Stimulated activated naive CD8-positive, alpha-beta T cell treated with anti-CD3 and anti-CD28 coated beads, Interleukin-15, Interleukin-2, amounts not matched to agents 100 ng/mL and 50 ng/mL, for 24 hours (primary cell): Measurements from ENCODE around the gene PSMD9.
A peak's percentile ranks its signal among the peaks of the same experiment; 100 is the strongest.

ENCODE experiments used
- H3K27ac Mint-ChIP-seq: one replicate; pipeline ENCODE4 v1.8.0; 2021; ENCODE audit warnings: mild to moderate bottlenecking, mixed read lengths
- H3K27me3 Mint-ChIP-seq: one replicate; pipeline ENCODE4 v1.8.0; 2021; ENCODE audit warnings: mixed read lengths
- H3K36me3 Mint-ChIP-seq: one replicate; pipeline ENCODE4 v1.8.0; 2021; ENCODE audit warnings: low read depth, mixed read lengths
- H3K4me1 Mint-ChIP-seq: one replicate; pipeline ENCODE4 v1.8.0; 2021; ENCODE audit warnings: low read depth, mixed read lengths
- H3K4me3 Mint-ChIP-seq: one replicate; pipeline ENCODE4 v1.8.0; 2021; ENCODE audit warnings: mild to moderate bottlenecking, mixed read lengths
- H3K9me3 Mint-ChIP-seq: one replicate; pipeline ENCODE4 v1.8.0; 2021; ENCODE audit warnings: mixed read lengths

PSMD9 gene

GRCh38 chr12:121893961-121894460 lies 5.4 kb downstream of the PSMD9 start:
- Mint-ChIP-seq H3K36me3 (peaks cover 29% of the 10 kb centered on the region), H3K4me3 (no peak overlapping the region), H3K4me1 (peaks cover 45% of the 10 kb centered on the region), H3K27me3 (no peaks in the 10 kb centered on the region), H3K27ac (peak overlapping the region; percentile 77), H3K9me3 (no peaks in the 10 kb centered on the region)

DNA sequence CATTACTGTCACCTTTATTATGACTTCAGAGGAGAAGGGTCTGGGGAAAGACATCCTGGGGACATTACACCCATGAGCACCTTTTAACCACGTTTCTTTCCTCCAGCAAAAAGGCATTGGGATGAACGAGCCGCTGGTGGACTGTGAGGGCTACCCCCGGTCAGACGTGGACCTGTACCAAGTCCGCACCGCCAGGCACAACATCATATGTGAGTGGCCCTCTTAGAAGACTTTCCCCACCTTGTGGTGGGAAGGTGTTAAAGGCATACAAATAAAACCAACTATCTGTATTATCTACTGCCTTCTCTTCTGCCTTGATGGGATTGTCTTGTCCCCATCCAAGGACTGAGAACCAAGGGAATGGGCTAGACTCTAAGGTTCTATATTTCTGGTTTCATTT lies 6.0 kb downstream of the PSMD9 start:
- peaks cover 31% of the 10 kb centered on the region for H3K36me3 Mint-ChIP-seq
- H3K27me3 Mint-ChIP-seq, result no peaks in the 10 kb centered on the region
- H3K4me1 Mint-ChIP-seq, result peaks cover 38% of the 10 kb centered on the region
- H3K4me3 Mint-ChIP-seq, result no peak overlapping the region
- H3K9me3 Mint-ChIP-seq, result no peaks in the 10 kb centered on the region
- H3K27ac Mint-ChIP-seq, result no peak overlapping the region

DNA sequence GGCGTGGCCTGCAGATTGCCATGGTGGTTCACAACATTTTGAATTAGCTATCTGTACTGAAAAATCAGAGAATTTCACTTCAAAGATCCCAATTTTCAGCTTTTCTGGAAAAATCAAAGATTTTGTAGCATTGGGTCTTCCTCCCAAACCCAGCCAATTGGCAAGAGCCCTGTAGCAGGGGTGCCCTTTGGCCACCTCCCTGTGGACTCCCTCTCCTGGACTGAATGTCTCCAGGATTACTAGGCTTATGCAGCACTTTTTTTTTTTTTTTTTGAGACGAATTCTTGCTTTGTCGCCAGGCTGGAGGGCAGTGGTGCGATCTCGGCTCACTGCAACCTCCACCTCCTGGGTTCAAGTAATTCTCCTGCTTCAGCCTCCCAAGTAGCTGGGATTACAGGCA lies 9.7 kb downstream of the PSMD9 start:
- H3K4me1 Mint-ChIP-seq, result peaks cover 14% of the 10 kb centered on the region
- H3K27me3 Mint-ChIP-seq, result no peaks in the 10 kb centered on the region
- no peak overlapping the region for H3K4me3 Mint-ChIP-seq
- no peaks in the 10 kb centered on the region for H3K9me3 Mint-ChIP-seq
- no peak overlapping the region for H3K27ac Mint-ChIP-seq
- peaks cover 49% of the 10 kb centered on the region for H3K36me3 Mint-ChIP-seq

- H3K27ac Mint-ChIP-seq, result no peak overlapping the region
- peaks cover 1% of the 10 kb centered on the region for H3K4me1 Mint-ChIP-seq
- H3K36me3 Mint-ChIP-seq, result peaks cover 40% of the 10 kb centered on the region
- no peak overlapping the region for H3K4me3 Mint-ChIP-seq
- H3K27me3 Mint-ChIP-seq, result no peaks in the 10 kb centered on the region
- H3K9me3 Mint-ChIP-seq, result no peaks in the 10 kb centered on the region
Observed at GRCh38 chr12:121899590-121899989, 11.0 kb downstream of the PSMD9 start.

- Mint-ChIP-seq H3K9me3 (no peaks in the 10 kb centered on the region), H3K36me3 (peaks cover 46% of the 10 kb centered on the region), H3K27ac (no peak overlapping the region), H3K27me3 (no peaks in the 10 kb centered on the region), H3K4me1 (no peaks in the 10 kb centered on the region), H3K4me3 (no peak overlapping the region)
Observed at GRCh38 chr12:121903202-121903601, 14.6 kb downstream of the PSMD9 start.

DNA sequence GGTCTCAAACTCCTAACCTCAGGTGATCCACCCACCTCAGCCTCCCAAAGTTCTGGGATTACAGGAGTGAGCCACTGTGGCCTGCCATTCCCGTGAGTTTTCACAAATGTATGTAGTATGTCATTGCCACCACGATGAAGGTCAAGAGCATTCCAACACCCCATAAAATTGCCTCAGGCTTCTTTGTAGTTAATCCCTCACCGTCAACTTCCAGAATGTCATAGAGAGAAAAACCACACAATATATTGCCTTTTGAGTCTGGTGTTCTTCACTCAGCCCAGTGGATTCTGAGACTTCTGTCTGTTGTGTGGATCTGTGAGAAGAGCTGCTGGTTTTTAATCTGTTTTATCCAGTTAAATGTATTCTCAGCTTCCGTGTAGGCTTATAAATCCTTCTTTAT lies 17.2 kb downstream of the PSMD9 start:
- H3K27me3 Mint-ChIP-seq, result no peaks in the 10 kb centered on the region
- no peak overlapping the region for H3K27ac Mint-ChIP-seq
- H3K4me1 Mint-ChIP-seq, result peaks cover 7% of the 10 kb centered on the region
- no peak overlapping the region for H3K4me3 Mint-ChIP-seq
- H3K9me3 Mint-ChIP-seq, result no peaks in the 10 kb centered on the region
- H3K36me3 Mint-ChIP-seq, result peaks cover 51% of the 10 kb centered on the region

GRCh38 chr12:121908702-121909101 lies 20.1 kb downstream of the PSMD9 start:
- peaks cover 45% of the 10 kb centered on the region for H3K36me3 Mint-ChIP-seq
- peak overlapping the region; percentile 47 for H3K27ac Mint-ChIP-seq

DNA sequence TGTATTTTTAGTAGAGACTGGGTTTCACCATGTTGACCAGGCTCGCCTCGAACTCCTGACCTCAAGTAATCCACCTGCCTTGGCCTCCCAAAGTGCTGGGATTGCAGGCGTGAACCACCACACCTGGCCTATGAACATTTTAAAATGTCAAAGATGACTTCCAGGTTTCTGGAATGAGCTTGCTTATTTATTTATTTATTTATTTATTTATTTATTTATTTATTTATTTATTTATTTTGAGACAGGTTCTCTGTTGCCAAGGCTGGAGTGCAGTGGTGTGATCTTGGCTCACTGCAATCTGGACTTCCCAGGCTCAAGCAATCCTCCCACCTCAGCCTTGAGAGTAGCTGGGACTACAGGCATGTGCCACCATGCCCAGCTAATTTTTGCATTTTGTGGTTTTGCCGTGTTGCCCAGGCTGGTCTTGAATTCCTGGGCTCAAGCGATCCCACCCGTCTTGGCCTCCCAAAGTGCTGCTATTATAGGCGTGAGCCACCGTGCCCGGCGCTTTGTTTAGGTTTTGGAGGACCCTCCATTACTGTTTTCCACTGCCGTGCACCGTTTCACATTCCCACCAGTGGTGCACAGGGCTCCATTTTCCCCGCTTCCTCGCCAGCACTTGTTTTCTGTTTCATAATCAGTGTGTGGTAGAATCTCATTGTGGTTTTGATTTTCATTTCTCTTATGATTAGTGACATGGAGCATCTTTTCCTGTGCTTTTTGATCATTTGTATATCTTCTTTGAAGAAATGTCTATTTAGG lies 23.4 kb downstream of the PSMD9 start:
- no peaks in the 10 kb centered on the region for H3K27me3 Mint-ChIP-seq
- H3K36me3 Mint-ChIP-seq, result peaks cover 49% of the 10 kb centered on the region
- H3K9me3 Mint-ChIP-seq, result no peaks in the 10 kb centered on the region
- H3K4me3 Mint-ChIP-seq, result peak overlapping the region; percentile 47
- peaks cover 16% of the 10 kb centered on the region for H3K4me1 Mint-ChIP-seq
- peak overlapping the region; percentile 85 for H3K27ac Mint-ChIP-seq

More at GRCh38 chr12:121908702-121909101, 20.1 kb downstream of the PSMD9 start:
- H3K27me3 Mint-ChIP-seq, result no peaks in the 10 kb centered on the region
- peaks cover 14% of the 10 kb centered on the region for H3K4me1 Mint-ChIP-seq
- no peaks in the 10 kb centered on the region for H3K9me3 Mint-ChIP-seq
- no peak overlapping the region for H3K4me3 Mint-ChIP-seq

DNA sequence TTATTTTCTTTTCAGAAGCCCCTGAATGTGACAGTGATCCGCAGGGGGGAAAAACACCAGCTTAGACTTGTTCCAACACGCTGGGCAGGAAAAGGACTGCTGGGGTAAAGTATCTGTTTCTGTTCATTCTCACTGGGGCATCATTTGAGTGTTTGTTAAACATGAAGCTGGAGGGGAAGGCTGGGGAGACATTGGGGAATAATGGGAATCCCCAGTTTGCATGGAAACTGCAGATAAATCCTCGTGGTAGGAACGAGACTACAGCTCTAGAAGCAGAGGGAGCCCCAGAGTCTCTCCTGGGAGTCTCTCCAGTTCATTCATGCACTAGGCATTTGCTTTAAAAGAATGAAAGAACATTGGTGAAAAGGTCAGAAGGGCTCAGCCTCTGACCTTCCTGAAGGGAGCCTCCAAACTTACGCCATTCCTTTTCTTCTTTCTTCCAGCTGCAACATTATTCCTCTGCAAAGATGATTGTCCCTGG lies 27.3 kb downstream of the PSMD9 start:
- H3K4me3 Mint-ChIP-seq, result no peak overlapping the region
- H3K36me3 Mint-ChIP-seq, result peaks cover 39% of the 10 kb centered on the region
- no peaks in the 10 kb centered on the region for H3K9me3 Mint-ChIP-seq
- no peaks in the 10 kb centered on the region for H3K27me3 Mint-ChIP-seq
- peaks cover 21% of the 10 kb centered on the region for H3K4me1 Mint-ChIP-seq
- H3K27ac Mint-ChIP-seq, result peak overlapping the region; percentile 8

DNA sequence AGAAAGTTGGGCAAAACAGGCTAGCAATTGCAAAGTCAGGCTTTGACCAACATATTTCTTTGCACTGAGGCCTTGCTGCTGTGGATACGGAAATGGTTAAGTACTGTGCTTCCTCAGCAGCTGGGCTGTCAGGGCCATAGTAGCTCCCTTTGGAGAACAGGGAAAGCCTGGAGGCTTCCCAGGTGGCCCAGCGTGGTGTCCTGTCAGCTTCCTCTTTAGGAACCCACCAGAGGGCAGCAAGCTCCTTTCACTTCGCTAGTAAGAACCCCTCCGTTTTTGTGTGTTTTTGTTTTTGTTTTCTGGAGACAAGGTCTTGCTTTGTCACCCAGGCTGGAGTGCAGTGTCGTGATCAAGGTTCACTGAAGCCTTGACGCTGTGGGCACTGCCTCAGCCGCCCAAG lies 28.1 kb downstream of the PSMD9 start:
- Mint-ChIP-seq H3K36me3 (peaks cover 34% of the 10 kb centered on the region), H3K9me3 (no peaks in the 10 kb centered on the region), H3K4me3 (no peak overlapping the region), H3K27ac (no peak overlapping the region), H3K27me3 (no peaks in the 10 kb centered on the region), H3K4me1 (peaks cover 21% of the 10 kb centered on the region)

DNA sequence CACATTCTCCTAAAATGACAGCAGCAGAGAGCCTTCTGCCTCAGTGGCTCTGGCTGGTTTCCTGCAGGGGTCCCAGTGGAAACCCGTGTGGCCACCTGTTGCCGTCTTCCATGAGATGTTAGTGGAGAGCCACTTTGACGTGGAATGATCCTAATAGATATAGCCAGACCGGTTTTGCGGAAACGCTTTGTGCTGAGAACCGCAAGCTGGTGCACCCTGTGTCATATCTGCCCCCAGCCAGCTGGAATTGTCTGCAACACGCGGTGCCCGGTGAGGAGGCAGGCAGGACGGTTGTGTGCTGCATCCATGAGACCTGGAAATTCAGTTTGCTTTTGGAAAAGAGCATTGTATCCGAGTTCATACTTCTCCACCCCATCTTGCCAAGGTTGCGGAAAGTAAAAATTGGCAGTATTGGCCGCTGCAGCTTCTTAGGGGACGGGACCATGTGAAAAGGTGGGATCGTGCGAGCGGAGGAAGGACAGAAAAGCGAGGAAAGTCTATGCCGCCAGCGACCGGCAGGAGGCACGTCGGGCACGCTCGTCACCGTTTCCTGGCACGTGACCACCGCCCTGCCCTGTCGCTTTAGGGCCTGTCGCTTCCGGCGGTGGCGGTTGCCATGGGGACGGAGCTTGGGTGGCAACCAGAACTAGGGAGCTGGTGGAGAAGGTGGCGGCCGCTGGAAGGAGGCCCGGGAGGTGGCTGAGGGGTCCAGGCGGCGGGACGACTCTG lies 29.5 kb downstream of the PSMD9 start, which contains the start of gene CFAP251:
CFAP251 (plus strand) TSS at position 643 of the 729 bp plus-strand sequence. CDS start 2,714 bp downstream, outside the sequence.
- peaks cover 29% of the 10 kb centered on the region for H3K36me3 Mint-ChIP-seq
- H3K27me3 Mint-ChIP-seq, result no peaks in the 10 kb centered on the region

DNA sequence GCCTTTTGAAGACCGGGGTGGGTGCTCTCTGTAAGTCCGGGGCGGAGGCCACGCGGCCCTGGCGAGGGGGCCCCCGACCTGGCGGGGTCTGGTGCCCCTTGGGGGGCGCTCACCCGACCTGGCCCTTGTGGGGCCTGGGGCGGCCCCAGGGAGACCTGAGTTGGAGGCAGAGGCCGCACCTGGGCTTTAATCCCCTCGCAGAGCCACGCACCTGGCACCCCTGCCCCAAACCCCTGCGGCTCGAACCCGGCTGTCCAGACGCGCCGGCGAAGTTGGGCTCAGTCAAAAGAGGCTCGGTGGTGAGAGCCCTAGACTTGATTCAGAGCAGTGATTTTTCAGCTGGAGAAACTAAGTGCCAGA lies 30.1 kb downstream of the PSMD9 start:
- Mint-ChIP-seq H3K27ac (peak overlapping the region; percentile 93), H3K36me3 (peaks cover 29% of the 10 kb centered on the region), H3K9me3 (no peaks in the 10 kb centered on the region)

More for the DNA sequence above, 29.5 kb downstream of the PSMD9 start, which contains the start of gene CFAP251:
- no peaks in the 10 kb centered on the region for H3K9me3 Mint-ChIP-seq
- peak within 1 kb of the TSS; percentile 83 for H3K4me3 Mint-ChIP-seq
- H3K4me1 Mint-ChIP-seq, result peaks cover 15% of the 10 kb centered on the region
- H3K27ac Mint-ChIP-seq, result peak within 1 kb of the TSS; percentile 93

DNA sequence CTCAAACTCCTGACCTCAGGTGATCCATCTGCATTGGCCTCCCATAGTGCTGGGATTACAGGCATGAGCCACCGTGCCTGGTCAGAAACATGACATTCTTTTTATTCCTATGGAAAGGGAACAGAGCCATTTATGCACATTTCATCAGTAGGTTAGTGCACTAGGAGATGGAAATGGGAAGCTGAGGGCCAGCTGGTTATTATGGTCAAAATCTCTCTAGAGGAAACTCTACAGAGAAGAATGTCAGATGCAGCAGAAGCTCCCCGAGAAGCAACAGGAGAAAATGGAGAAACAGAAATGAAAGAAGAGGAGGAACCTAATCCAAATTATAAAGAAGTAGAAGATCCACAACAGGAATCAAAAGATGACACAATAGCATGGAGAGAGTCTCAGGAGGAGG lies 32.5 kb downstream of the PSMD9 start:
- H3K9me3 Mint-ChIP-seq, result no peaks in the 10 kb centered on the region
- H3K27ac Mint-ChIP-seq, result peak overlapping the region; percentile 23
- H3K4me3 Mint-ChIP-seq, result no peak overlapping the region
- H3K4me1 Mint-ChIP-seq, result peaks cover 18% of the 10 kb centered on the region
- H3K27me3 Mint-ChIP-seq, result no peaks in the 10 kb centered on the region
- peaks cover 20% of the 10 kb centered on the region for H3K36me3 Mint-ChIP-seq

More for the DNA sequence above, 30.1 kb downstream of the PSMD9 start:
- Mint-ChIP-seq H3K27me3 (no peaks in the 10 kb centered on the region), H3K4me1 (peaks cover 17% of the 10 kb centered on the region), H3K4me3 (peak overlapping the region; percentile 83)

DNA sequence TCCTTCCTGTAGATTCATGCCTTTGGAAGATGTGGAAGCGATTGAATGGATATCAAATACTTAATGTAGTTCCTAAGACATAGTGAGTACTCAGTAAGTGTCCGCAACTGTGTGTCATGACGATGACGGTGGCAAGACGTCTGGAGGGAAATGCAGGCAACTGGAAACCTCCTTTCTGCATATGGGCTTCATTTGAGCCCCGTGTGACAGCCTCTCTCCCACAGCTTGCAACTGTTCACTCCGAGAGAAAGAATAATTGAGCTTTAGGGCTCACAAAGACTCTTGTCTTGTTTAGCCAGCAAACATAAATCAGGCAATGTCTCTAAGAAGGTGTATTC lies 36.7 kb downstream of the PSMD9 start:
- Mint-ChIP-seq H3K4me3 (no peak overlapping the region), H3K27me3 (no peaks in the 10 kb centered on the region), H3K9me3 (no peaks in the 10 kb centered on the region), H3K36me3 (no peaks in the 10 kb centered on the region), H3K27ac (no peak overlapping the region), H3K4me1 (peaks cover 8% of the 10 kb centered on the region)
